Fibroblast of the aortic adventitia (primary cell): ENCODE measurements around the gene AKT3. TPM values are rescaled to one million over a fixed set of nuclear protein-coding genes. Genes with fewer than 3 reads are reported as not detected.

Source experiments
- DNase-seq: peaks from one replicate; pipeline ENCODE4 v3.0.0-alpha.2; 2010; ENCODE audit warnings: low read depth
- H3K4me3 ChIP-seq: 2 replicates; pipeline ENCODE4 v1.5.1; 2011; ENCODE audit warnings: low read depth, mild to moderate bottlenecking, control low read depth, low read length, moderate library complexity
- total RNA-seq: library from RNA; depleted of rRNA; stranded (reverse); fragments of >200 nt; gene quantifications from 2 replicates; pipeline ENCODE4 v1.2.3, GENCODE V29; 2012; ENCODE audit warnings: low replicate concordance
- TF ChIP-seq, protein P1 (sequence below): IDR thresholded peaks from 2 replicates; pipeline ENCODE4 v1.5.1; 2011; ENCODE audit warnings: mild to moderate bottlenecking, low read length, control low read depth, inconsistent platforms; ENCODE audit not compliant: insufficient read depth

The AKT3 gene
- total RNA-seq, 1 donor: 36.6 TPM

- TF ChIP-seq, protein P1, sequence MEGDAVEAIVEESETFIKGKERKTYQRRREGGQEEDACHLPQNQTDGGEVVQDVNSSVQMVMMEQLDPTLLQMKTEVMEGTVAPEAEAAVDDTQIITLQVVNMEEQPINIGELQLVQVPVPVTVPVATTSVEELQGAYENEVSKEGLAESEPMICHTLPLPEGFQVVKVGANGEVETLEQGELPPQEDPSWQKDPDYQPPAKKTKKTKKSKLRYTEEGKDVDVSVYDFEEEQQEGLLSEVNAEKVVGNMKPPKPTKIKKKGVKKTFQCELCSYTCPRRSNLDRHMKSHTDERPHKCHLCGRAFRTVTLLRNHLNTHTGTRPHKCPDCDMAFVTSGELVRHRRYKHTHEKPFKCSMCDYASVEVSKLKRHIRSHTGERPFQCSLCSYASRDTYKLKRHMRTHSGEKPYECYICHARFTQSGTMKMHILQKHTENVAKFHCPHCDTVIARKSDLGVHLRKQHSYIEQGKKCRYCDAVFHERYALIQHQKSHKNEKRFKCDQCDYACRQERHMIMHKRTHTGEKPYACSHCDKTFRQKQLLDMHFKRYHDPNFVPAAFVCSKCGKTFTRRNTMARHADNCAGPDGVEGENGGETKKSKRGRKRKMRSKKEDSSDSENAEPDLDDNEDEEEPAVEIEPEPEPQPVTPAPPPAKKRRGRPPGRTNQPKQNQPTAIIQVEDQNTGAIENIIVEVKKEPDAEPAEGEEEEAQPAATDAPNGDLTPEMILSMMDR: no peak
- H3K4me3 ChIP-seq: no peak overlapping the region
- peak; percentile 83 for DNase-seq
Observed at GRCh38 chr1:243495442-243496186, 354.4 kb downstream of the AKT3 start.

- H3K4me3 ChIP-seq: no peak overlapping the region
- no peak for DNase-seq
- TF ChIP-seq, protein P1: no peak
Observed at GRCh38 chr1:243494741-243495431, 355.2 kb downstream of the AKT3 start.

DNA sequence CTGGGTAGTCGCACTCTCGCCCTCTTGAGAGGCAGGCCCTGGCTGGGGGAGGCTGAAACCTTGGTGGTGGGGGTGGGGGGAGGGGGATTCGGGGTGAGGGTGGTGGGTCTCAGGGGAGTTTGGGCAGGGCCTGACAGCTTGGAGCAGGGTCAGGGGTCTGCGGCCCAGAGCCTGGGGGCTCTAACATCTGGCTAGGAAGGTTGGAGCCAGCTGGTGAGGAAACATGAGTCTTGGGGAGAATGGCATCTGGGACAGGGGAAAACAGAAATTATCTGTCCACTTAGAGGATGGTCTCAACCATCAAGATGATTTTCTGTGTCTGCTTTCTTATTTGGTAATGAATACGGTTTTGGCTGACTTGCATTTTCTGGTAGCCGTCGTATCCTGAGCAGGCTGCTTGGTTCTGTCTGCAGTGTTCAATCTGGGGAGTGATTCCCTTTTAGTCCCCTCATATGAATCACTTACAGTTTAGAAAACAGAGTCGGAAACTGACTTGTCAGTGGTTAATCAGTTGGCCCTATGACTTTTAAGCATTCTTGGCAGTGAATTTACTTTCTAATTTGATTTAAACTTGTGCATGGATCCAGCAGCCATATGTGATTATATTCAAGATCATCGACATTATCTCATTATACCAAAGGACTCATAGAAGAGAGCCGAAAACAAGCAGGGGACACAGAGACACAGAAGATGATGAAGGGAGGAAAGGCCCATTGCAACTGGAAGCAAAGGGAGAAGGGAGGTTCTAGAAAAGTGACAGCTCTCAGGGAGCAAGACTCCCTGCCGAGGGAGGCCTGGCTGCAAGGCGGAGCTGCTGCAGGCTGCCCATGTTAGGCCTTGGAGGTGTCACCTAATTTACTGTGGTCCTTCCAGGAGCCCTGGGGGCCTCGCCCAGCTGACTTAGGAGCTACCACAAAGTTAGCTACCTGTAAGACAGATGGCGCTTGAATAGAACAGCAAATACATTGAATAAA, 356.6 kb downstream of the AKT3 start:
- H3K4me3 ChIP-seq: no peak overlapping the region
- TF ChIP-seq, protein P1: no peak
- peak; percentile 45 for DNase-seq

GRCh38 chr1:243490748-243491686, 359.0 kb downstream of the AKT3 start:
- no peak overlapping the region for H3K4me3 ChIP-seq
- TF ChIP-seq, protein P1: no peak
- DNase-seq: peak; percentile 96

- no peak for DNase-seq
- no peak overlapping the region for H3K4me3 ChIP-seq
- TF ChIP-seq, protein P1: no peak
Observed at GRCh38 chr1:243489681-243490546, 360.1 kb downstream of the AKT3 start.
